HG03025 (cell line): ENCODE measurements around the gene MRPL52.
"Not testable (repeated sequence)": the region's sequence is repeated elsewhere in the genome, so short reads cannot be mapped to it uniquely, and the experiment has no call there.

Source experiments
- ATAC-seq: cut with Tn5 transposase; IDR thresholded peaks from one replicate; pipeline ENCODE4 v1.9.1; 2021; ENCODE audit warnings: mild to moderate bottlenecking, moderate library complexity; ENCODE audit not compliant: unreplicated experiment, low FRiP score

The MRPL52 gene

GRCh38 chr14:22837750-22838538 is 8.3 kb downstream of the MRPL52 start:
- ATAC-seq, result no peak

GRCh38 chr14:22838631-22839041 is 8.9 kb downstream of the MRPL52 start:
- no peak for ATAC-seq

DNA sequence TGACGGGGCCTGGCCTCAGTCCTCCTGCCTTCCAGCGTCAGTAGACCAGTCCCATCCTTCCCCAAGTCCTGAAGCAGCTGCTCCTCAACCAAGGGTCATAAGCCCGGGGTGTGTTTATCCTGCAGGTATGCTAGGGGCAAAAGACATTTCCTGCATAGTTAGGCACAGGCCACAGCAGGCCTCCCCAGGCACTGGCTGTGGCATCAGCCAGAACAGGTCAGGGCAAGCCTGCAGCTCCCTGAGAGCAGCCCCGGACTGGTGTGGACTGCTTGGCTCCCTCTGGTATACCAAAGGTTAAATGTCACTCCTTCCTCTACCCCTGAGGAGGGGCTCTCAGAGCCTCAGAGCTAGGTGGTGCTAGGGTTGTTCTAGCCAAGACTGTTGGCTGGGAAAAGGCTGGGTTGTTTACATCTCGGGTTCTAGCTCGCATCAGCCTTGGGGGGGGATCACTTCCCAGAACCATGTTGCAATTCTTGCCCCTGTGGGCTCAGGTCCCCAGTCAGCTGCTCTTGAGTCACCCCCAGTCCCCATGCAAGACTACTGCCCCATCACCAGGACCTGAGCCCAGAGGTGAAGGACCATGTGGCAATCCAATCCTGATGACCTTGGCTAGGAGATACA is 9.6 kb downstream of the MRPL52 start:
- no peak for ATAC-seq

GRCh38 chr14:22841311-22841710 is 11.6 kb downstream of the MRPL52 start:
- ATAC-seq, result no peak

DNA sequence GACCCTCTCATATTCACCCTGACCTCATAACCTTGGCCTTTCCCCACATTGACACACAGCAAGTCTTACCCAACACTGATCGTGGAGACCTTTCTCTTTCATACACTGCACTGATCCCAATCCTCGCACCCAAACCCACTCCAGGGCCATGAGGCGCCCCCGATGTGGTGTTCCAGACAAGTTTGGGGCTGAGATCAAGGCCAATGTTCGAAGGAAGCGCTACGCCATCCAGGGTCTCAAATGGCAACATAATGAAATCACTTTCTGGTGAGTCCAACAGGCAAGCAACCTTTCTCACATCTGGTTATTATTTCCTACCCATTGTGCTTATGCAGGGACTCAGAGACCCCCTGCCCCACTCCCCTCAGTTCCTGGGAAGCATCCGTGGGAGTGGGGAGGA is 12.1 kb downstream of the MRPL52 start:
- no peak for ATAC-seq

DNA sequence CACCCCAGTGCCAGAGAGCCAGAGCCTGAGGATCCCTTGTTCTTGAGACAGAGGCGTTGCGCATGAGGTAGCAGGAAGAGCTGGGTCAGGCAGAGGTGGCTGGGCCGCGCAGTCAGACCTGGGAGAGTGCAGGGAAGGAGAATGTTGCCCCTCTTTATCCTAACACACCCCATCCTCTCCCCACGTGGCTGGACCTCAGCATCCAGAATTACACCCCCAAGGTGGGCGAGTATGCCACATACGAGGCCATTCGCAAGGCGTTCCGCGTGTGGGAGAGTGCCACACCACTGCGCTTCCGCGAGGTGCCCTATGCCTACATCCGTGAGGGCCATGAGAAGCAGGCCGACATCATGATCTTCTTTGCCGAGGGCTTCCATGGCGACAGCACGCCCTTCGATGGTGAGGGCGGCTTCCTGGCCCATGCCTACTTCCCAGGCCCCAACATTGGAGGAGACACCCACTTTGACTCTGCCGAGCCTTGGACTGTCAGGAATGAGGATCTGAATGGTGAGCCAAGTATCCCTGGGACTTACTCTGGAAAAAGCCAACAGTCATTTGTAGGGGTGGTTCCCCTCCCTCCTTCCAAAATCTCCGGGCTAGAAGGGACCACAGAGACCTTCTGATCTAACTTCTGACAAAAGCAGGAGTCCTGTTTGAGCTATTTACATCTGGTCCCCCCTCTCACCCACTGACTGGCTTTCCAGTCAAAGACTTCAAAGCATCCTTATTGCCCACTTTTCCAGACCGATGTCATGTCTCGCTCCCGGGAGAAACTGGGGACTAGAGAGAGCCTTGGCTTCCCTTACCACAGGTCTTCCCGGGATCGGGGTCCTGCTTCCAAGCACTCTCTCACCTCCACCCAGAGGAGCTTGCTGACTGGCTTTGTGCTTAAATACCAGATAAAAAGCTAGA is 12.8 kb downstream of the MRPL52 start:
- no peak for ATAC-seq

GRCh38 chr14:22843123-22843925 is 13.6 kb downstream of the MRPL52 start:
- ATAC-seq, result no peak

GRCh38 chr14:22844221-22845102 is 14.8 kb downstream of the MRPL52 start:
- ATAC-seq, result no peak

DNA sequence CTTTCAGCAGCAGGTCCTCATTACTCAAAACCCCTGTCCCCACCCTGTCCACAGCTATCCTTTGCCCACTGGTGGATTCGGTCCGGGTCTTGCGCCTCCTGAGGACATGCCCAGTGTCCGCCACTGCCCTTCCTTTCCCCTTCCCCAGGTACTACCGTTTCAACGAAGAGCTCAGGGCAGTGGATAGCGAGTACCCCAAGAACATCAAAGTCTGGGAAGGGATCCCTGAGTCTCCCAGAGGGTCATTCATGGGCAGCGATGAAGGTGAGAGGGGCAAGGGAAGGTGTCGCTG is 15.4 kb downstream of the MRPL52 start:
- ATAC-seq, result no peak

GRCh38 chr14:22845821-22846625 is 16.3 kb downstream of the MRPL52 start:
- ATAC-seq, result no peak

DNA sequence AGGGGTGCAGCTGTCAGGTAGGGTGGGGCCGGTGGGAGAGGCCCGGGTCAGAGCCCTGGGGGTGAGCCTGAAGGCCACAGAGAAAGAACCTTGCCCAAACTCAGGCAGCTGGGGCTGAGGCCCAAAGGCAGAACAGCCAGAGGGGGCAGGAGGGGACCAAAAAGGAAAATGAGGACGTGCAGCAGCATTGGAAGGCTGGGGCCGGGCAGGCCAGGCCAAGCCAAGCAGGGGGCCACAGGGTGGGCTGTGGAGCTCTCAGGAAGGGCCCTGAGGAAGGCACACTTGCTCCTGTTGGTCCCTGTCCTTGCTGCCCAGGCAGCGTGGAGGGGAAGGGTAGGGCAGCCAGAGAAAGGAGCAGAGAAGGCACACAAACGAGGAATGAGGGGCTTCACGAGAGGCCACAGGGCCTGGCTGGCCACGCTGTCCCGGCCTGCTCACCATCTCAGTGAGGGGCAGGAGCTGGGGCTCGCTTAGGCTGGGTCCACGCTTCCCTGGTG is 17.2 kb downstream of the MRPL52 start:
- ATAC-seq, result no peak

DNA sequence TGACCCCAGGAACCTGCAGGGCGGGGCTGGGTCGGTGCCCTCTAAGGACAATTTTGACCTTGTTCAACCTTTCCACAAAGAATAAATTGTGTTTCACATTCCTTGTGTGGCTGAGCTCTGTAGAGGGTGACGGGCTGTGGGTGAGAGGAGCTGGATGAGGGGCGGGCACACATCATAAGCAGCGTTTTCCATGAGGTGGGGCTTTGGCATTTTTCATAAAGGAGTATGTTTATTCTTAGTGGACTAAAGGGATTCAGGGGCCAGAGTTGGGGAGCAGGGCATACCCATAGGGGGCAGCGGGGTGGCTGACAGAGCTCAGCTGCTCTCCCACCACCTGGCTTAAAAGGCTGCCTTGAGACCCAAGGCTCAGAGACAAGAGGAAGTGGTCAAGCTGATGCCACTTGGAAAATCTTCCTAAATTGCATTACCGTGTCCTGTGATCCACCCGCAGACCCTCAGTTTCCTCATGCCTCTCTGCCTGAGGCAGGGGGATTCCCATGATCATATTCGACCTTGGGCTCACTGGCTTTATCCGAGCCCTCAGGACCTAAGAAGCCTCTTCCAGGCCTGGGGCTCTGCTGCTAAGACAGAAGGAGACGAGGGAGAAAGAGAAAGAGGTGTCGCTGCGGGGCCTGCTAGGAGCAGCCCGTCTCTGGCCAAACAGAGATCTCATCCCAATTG is 18.1 kb downstream of the MRPL52 start:
- no peak for ATAC-seq

GRCh38 chr14:22848351-22849164 is 18.9 kb downstream of the MRPL52 start:
- ATAC-seq, result no peak

DNA sequence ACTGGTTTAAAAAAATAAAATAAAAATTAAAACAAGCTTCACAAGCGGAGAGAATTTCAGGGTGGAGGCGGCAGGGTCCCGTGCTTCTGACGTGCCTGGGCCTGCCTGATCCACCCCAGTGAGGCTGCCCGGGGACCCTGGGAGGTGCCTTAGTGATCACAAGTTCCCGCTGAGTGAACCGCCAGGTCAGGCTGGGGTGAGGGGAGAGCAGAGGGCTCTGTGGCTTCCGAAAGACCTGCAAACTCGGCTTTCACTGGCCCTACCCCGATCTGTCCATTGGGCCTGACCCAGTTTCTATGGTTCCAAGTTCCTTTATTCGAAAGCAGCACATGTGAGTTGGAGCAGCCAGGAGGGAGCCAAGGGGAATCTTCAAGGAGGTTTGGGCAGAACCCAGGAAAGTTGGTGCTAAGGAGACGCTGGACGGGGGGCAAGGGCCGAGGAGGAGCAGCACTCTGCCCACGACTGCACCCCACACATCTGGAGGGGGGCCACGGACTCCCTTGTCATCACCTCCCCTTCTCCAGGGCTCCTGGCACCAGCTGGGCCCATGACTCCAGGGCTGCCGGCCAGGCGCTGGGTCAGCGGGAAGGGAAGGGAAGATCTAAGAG is 19.6 kb downstream of the MRPL52 start:
- ATAC-seq, result no peak

DNA sequence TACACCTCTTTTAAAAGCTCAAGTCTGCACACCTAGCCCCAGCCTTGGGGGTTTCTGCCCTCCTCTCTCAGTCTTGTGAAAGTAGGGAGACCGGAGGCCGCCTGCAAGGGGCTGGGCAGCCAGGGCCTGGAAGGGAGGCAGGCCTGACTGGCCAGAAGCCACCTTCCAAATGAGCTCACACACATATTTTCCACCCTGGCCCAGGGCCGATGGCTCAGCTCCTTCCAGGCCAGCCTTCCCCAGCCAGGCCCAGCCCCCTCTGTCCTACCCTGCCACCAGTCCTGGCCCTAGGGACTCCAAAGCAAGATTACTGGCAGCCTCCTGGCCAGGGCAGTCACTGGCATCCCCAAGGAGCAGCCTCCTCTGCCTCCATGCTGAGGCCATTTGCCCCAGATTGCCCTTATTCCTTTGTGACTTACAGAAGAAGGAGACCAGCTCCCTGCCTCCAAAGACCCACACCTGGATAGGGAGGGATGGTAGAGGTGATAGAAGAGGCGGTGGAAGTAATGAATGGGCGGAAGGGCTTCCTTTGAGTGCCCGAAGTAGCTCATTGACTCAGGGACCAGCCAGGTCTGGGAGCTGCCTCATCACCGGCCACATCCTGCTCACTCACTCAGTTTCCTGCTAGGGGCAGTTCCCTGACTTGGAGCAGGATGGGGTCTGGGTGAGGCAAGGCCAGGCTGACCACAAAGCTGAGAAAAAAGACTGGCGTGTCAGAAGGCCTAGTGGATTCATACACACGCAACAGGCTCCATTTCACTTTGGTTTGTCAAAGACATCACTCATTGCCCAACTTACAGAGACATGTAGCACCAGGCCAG is 21.5 kb downstream of the MRPL52 start:
- no peak for ATAC-seq

DNA sequence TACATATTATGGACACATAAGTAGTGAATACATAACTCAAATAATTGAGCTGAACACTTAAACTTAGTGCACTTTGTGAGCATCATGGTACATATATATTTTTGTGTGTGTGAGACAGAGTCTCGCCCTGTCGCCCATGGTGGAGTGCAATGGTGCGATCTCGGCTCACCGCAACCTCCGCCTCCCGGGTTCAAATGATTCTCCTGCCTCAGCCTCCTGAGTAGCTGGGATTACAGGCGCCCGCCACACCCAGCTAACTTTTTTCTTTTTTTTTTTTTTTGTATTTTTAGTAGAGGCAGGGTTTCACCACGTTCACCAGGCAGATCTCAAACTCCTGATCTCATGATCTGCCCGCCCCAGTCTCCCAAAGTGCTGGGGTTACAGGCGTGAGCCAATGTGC is 22.5 kb downstream of the MRPL52 start:
- not testable (repeated sequence) for ATAC-seq
